GM21390 (cell line): Measurements from ENCODE around the gene FXYD7.

Experiments
- ATAC-seq: cut with Tn5 transposase; IDR thresholded peaks from one replicate; pipeline ENCODE4 v1.9.1; 2021; ENCODE audit not compliant: unreplicated experiment

Gene FXYD7

GRCh38 chr19:35162471-35163326, 19.6 kb downstream of the FXYD7 start:
- ATAC-seq: no peak

- ATAC-seq: no peak
These were observed 21.4 kb downstream of the FXYD7 start for GRCh38 chr19:35164418-35164817.

- ATAC-seq: no peak
These were observed 22.4 kb downstream of the FXYD7 start for GRCh38 chr19:35165200-35166058.

- no peak for ATAC-seq
These were observed 23.3 kb downstream of the FXYD7 start for GRCh38 chr19:35166100-35167063.

- no peak for ATAC-seq
These were observed 24.4 kb downstream of the FXYD7 start for GRCh38 chr19:35167251-35168119.

- ATAC-seq: no peak
These were observed 25.1 kb downstream of the FXYD7 start for GRCh38 chr19:35168196-35168595.

- ATAC-seq: no peak
These were observed 26.4 kb downstream of the FXYD7 start for GRCh38 chr19:35169221-35169995.

- ATAC-seq: no peak
These were observed 27.5 kb downstream of the FXYD7 start for GRCh38 chr19:35170359-35171061.

GRCh38 chr19:35171730-35172129, 28.7 kb downstream of the FXYD7 start:
- ATAC-seq: no peak

GRCh38 chr19:35174226-35174625, 31.2 kb downstream of the FXYD7 start:
- ATAC-seq: no peak

GRCh38 chr19:35176181-35176570, 33.1 kb downstream of the FXYD7 start:
- no peak for ATAC-seq

GRCh38 chr19:35177377-35178274, 34.6 kb downstream of the FXYD7 start:
- no peak for ATAC-seq

GRCh38 chr19:35178701-35179100, 35.6 kb downstream of the FXYD7 start:
- ATAC-seq: no peak

GRCh38 chr19:35179830-35180229, 36.8 kb downstream of the FXYD7 start:
- no peak for ATAC-seq

- no peak for ATAC-seq
These were observed 38.3 kb downstream of the FXYD7 start for GRCh38 chr19:35181387-35181786.

- ATAC-seq: no peak
These were observed 41.2 kb downstream of the FXYD7 start for GRCh38 chr19:35184267-35184666.

GRCh38 chr19:35184884-35185283, 41.8 kb downstream of the FXYD7 start:
- no peak for ATAC-seq
